HG03432 (cell line): ENCODE measurements around the gene NRF1.

Experiments
- ATAC-seq: cut with Tn5 transposase; IDR thresholded peaks from one replicate; pipeline ENCODE4 v1.9.1; 2021; ENCODE audit warnings: mild to moderate bottlenecking, moderate library complexity; ENCODE audit not compliant: unreplicated experiment

NRF1 gene

DNA sequence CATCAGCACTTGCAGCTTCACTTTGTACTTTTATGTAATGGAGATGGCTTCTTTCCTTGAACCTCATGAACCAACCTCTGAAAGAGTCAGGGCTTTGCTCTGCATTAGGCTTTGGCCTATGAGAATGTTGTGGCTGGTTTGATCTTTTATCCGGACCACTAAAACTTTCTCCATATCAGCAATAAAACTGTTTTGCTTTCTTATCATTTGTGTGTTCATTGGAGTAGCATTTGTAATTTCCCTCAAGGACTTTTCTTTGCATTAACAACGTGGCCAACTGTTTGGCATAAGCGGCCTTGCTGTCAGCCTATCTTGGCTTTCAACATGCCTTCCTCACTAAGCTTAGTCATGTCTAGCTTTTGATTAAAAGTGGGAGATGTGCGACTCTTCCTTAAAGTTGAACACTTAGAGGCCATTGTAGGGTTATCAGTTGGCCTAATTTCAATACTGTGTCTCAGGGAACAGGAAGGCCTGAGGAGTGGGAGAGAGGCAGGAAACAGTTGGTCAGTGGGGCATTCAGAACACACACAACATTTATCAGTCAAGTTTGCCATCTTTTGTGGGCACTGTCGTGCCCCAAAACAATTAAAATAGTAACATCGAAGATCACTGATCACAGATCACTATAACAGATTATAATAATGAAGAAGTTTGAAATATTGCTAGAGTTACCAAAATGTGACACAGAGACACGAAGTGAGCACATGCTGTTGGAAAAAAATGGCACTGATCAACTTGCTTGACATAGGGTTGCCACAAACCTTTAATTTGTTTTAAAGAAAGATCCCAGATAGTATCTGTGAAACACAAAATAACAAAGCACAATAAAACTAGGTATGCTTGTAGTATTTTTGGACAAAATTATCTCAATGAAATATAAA is 64.7 kb downstream of the NRF1 start:
- ATAC-seq = no peak

DNA sequence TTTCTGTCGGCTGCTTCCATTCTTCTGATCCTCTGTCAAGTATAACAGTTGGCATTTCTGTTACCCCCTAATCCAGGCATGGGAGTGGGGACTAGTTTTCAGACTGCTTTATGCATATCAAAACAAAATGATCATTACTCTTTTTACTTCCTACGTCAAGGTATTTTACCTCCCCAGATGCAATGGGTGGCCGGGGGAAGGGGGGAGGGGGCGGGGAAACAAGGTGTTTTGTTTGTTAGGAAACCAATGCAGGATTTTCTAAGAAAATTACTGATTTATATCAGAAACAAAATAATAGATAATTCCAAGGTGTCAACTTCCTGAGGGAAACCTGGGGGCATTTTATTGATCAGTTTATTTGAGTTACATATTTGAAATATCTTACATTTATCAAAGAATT is 66.3 kb downstream of the NRF1 start:
- ATAC-seq = no peak

DNA sequence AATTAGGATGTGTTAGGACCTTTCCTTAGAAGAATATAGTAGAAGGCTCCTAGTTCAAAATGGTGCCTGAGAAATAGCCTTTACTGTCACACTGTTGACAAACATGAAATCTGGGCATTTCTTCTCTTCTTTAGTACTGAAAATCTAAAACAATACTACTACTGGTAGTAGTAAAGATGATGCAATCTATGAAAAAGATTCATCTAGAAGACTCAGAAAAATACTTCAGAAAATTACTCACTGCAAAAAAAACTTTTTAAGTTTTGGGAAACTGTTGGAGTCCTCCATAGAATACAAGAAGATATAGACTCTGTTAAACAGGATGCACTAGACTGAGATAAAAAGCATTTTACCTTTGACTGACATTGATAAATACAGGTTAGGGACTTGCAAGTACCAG is 67.1 kb downstream of the NRF1 start:
- no peak for ATAC-seq

DNA sequence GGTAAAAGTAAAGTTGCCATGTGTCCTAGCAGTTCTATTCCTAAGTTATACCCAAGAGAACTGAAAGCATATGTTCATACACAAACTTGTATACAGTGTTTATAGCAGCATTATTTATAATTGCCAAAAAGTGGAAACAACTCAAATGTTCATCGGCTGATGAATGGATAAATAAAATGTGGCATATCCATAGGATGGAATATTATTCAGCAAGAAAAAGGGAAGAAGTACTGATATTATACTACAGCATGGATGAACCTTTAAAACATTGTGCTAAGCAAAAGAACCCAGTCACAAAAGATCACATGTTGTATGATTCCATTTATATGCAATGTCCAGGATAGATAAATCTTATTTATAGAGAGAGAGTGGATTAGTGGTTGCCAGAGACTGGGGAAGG is 68.9 kb downstream of the NRF1 start:
- no peak for ATAC-seq

DNA sequence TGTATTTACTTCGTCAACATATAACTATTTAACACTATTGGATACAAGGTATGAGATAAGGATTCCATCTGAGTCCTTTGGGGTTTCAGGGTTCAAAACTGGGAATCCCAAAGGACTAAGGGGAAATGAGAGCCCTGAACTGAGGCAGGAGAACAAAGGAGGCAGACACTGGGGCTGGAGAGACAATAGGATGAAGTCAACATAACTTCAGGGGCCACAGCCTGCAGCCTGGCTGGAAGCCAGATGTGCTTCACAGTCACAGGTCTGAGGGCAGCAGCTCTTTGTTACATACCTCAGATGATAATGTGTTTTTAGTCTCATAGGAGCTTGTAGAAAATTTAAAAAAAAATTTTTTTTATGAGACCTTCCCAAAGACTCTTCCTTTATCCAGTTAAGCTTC is 73.3 kb downstream of the NRF1 start:
- no peak for ATAC-seq

DNA sequence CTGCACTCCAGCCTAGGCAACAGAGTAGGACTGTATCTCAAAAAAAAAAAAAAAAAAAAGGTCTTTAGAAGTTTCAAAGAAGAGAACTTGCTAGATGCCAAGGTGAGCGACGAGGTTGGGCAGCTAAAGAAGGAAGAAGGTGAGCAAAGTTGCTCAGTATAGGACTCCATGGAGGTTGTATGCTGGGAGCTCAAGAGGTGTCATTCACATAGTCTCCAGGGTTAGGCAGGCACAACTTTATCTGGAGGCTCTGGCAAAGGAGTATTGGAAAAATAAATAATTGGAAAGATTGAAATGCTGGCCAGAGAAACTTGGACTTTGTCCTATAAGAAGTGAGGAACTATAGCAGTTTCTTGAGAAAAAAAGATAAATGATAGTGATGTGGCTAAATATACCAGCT is 74.5 kb downstream of the NRF1 start:
- ATAC-seq = no peak

DNA sequence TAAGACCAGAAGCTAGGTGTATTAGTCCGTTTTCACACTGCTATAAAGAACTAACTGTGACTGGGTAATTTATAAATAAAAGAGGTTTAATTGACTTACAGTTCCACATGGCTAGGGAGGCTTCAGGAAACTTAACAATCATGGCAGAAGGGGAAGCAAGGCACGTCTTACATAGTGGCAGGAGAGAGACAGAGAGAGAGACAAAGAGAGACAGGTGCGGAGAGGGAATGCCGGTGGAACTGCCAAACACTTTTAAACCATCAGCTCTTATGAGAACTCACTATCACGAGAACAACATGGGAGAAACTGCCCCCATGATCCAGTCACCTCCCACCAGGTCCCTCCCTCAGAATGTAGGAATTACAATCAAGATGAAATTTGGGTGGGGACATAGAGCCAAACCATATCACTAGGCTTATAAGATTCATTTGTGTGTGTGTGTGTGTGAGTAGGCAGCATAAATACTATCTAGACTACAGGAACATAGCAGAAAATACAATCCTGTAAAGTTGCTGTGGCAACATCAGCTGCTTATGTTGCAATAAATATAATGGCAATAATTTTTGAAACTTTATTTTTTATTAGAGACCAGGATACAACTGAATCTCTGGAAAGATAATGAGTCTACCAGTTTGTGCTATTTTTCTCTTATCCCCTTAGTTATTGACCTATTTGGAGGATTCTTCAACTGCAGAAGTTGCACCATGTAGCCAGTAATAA is 77.1 kb downstream of the NRF1 start:
- ATAC-seq = no peak

DNA sequence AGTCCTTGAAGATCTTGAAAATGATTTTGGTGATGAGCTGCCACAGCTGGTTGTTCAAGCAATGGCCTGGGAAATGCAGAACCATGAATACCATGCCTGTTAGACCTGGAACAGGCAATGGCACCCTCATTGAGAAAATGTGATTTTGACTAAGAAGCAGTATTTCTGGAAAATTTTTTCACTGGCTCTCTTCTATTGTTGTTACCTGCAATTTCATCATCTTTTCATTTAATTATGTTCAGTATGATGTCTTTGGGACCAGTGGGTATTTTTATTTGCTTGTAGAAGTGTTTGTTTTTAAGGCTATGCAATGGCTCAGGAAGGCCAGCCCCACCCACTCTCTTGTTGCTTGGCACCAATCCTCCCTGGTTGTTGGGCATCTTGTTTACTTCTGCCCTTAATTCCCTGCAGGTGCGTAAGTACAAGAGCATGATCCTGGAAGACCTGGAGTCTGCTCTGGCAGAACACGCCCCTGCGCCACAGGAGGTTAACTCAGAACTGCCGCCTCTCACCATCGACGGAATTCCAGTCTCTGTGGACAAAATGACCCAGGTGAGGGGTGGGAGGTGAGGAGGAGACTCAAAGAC is 78.6 kb downstream of the NRF1 start:
- no peak for ATAC-seq

DNA sequence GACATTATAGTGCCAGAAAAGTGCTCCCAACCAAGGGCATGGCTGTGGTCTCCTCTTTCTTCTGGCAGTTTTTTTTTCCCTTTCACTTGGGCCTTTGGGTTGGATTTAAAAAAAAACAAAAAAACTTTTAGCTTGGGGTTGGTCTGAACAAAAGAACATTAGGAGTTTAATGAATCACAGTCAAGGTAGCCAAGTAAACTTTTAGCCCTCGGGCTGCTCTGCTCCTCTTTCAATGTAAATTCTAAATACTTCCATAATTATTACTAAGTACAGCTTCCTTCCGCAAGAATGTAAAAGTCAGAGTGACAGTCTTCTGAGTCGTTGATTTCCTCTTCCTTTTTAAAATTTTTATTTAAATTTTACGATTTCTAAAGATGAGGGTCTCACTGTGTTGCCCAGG is 79.2 kb downstream of the NRF1 start:
- ATAC-seq = no peak

DNA sequence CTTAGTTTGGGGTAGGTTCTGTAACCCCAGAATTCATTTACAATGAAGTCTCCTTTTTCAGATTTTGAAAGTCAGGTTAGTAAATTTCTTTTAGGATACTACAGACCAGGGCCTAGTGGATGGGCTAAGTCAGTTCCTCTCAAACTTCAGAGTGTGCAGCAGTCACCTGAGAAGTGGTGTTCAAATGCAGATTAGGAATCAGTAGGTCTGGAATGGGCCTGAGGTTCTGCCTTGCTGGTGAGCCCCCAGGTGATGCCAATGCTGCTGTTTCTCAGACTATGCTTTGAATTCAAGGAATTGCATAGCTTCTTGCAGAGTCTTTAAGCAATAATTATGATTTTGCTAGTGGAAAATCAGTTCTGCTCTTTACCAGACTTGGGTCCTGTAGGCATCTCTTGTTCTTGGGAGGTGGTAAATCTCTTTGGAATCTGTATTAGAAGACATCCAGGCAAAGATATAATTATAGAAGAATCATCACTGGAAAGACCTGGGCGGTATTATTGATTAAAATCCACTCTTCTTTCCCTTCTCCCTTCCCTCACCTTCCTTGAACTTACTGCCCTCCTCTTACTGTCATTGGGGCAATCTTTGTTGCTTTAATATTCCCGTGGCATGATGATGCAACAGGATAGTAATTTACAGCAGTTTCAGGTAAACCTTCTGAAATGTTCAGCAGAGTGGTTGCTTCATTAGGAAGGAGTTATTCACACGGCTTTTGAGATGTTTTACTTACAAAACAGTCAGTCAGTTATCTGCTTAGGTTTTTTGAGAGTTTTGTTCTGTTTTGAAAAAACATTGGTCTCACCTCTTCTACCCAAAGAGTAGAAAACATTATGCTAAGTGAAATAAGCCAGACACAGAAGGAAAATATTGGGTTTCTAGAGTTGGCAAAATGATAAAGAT is 87.2 kb downstream of the NRF1 start:
- no peak for ATAC-seq

DNA sequence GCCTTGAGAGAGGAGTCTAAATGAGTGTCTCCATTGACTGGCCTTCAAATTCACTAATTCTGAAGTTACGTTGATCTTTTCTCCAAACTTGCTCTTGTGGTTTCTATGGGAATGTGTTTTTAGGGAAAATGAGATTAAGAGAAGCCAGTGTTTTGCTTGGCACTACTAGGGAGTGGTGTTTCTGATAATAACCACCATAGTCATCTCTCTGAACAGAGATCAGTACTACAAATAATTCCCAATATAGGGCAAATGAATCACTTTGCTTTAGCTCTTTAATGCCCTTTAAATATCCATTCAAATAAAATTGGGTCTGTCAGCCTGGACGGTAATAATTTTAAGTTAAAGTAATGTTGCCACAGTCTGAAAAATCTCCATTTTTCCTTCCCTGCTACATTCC is 90.8 kb downstream of the NRF1 start:
- no peak for ATAC-seq

DNA sequence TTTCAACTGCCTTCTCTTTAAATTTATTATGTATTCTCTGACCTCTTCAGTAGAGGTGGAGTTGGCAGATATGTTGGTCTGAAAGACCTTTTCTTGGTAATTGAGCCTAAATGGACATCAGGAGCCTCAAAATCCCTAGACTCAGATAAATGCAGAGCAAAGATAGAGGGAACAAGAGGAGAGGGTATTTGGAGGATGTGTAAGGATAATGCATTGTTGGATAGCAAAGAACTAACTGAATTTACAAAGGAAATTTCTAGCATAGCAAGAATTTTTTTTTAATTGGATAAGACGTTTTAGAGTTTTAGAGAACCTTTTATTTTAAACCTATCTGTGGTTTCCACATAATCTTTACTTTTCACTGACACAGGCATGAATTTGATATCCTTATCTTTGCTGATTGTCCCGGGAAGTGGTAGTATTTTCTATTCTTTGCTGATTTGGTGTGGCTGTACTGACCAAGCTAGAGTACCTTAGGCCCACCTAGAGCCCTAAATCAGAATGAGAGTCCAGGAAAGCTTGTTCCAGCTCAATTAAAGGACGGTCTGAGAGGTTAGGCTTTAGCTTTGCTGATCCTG is 91.3 kb downstream of the NRF1 start:
- no peak for ATAC-seq

DNA sequence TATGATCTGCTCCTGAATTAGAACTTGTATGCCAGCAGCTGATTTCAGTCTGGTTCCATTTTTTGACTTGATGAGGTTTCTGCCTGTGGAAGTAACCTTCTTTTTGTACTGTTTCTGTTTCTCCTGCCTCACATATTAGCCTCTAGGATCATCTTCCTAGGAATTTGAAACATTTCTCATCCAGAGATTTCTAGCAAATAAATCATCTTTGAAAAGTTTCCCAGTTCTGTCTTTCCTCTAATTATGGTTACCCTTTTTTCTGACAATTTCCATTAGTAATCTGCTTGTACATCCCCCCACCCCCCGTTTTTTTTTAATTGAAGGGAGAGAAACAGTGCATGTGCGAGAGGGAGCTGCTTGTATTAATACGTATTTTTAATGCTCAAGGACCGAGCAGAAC is 92.2 kb downstream of the NRF1 start:
- no peak for ATAC-seq

DNA sequence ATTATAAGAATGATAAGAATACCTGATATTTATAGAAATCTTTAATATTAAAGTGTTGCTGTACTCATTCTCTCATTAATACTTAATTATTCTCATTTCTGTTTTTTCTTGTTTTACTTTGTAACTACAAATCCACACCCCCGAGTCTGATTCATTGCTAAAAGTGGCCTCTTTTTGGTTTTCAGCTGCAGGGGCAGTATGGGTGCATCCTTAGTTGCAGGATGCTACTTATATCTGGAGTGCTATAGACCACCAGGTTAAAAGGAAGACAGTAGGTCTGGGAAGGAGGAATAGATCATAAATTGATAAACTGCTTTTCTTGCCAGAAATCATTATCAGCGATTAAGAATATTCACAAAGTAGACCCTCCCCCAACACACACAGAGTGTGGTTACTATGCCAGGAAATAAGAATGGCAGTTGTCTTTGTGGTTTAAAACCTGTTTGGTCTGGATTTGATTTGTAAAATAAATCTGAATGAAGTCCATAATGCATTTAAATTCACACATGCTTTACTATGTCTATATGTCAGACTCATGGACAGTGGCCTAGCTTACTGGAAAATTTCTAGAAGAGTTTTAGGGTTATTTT is 96.5 kb downstream of the NRF1 start:
- ATAC-seq = no peak

DNA sequence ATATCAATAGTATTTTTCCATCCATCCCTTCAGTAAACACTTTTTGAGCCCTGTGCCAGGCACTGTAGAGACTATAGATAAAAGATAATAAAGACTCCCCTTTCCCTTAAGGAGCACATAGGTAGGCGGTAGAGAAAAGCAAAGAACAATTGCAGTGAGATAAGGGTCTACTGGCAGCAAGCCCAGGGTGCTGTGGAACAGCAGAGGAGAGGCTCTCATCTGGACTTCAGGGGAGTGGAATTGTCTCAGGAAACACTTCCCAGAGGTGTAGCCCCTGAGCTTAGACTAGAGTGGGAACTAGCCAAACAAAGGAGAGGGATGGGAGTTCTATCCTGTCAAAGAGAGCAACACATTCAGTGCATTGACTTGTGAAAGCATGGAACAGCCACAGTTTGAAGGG is 102.0 kb downstream of the NRF1 start:
- no peak for ATAC-seq

DNA sequence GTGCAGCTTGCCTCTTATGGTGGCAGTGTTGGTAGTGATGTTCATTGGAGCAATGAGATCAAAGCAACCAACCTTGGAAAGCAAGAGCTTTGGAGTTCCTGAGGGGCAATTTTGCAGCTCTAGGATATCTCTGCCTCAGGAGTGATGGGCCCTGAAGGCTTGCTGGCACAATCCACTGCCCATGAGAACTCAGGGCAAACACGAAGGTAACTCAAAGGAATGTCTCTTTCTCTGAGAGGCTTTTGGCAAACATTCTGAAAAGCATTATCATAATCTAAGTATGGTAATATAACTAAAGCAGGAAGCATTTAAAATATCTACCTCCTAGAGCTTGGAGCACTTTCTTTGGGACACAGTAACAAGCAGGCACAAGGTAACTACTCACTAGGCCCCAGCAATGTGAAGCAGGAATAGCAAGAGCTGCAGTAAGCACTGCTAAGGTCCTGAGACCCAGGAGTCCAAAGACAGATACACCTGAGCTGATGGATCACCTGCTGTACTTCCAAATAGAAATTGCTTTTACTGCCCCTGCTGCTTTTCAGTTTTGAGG is 103.1 kb downstream of the NRF1 start:
- no peak for ATAC-seq

DNA sequence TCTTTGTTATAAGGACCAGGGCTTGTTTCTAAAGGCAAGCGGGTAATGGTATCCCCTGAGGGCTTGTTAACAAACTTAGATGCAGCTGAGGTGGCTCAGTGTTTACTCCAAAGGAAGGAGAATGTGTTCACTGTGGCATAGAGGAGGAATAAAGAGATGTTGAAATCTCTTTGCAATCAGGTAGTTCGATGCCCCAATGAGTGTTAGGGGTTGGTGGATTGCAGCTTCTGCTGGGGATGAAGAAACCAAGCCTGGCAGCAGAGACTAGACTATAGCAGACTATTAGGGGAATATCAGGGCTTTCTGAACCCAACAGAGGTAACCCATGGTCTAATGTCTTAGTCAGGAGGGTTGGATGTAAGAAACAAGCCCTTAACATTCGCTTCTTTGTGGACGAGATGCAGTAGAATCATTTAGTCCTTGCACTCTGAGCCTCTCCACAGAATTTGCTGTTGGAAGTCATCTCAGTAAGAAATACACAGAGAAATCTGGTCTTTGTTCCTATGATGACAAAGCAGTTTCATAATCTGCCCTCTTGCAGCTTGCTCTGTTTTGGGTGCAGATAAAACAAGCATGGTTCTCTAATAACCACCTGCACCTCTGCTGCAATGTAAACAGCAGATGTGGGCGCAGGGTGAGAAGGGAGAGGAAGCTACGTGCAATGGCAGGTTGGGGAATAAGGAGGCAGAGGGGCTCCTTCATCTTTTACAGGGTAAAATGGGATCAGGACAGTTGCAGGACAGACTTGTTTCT is 108.6 kb downstream of the NRF1 start:
- no peak for ATAC-seq

DNA sequence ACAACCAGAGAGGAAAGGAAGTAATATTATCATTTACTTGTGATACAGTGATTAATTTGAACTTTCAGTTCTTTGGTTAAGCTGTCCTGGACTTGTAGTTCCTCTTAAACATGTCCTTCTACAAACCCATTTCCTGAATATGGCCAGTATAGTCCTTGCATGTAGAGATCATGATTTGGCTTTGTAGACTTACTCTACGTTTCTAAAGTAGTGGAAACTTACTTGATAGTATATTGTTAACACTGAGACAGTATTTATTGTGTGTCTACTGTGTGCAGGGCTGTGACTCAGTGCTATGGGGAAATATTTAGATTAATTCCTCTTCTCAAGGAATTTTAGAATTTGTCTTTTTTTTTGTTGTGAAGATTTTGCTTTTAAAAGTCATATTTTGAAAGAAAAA is 109.5 kb downstream of the NRF1 start:
- ATAC-seq = no peak

DNA sequence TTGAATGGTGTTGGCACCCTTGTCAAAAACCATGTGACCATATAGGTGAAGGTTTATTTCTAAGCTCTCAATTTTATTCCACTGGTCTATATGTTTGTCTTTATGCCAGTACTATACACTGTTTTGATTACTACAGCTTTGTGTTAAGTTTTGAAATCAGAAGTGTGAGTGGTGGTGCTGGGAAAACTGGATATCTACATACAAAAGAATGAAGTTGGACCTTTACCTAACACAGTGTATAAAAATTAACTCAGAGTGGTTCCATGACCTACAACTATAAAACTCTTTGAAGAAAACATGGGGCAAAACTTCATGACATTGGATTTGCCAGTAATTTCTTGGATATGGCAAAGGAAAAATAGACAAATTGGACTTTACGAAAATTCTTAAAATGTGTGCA is 112.2 kb downstream of the NRF1 start:
- ATAC-seq = no peak
